SK-N-MC (cell line): ENCODE measurements around the gene ZNF227.

Experiments used
- EZH2 ChIP-seq: fragments of 200-600 bp; sonication (generic); IDR thresholded peaks from one replicate; pipeline ENCODE4 v1.6.1; 2017; ENCODE audit warnings: antibody characterized with exemption
- POLR2AphosphoS5 ChIP-seq: IDR thresholded peaks from 2 replicates; pipeline ENCODE4 v1.6.1; 2012; ENCODE audit warnings: mild to moderate bottlenecking, low read depth, low read length, borderline replicate concordance

DNA sequence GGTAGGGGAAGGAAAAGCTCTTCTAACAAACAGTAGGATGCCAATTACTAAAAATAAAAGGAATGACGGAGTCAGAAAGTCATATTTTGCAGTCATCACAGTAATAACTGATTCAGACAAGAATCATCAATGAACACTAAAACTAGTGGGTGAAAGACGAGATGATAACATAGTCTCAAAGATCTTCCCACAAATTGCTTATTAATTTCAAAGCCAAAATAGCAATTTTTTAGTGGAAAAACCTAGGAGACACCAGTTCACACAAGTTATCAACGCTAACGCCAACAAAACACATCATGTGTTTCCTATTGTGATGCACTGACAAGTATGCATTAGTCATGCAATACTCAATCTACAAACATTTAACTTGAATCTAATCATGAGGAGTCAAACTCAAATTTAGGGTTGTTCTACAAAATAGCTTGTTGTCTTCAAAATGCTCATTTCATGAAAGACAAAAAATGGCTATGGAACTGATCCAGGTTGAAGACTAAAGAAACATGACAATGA, 65.9 kb downstream of the ZNF227 start:
- TF ChIP-seq POLR2AphosphoS5 (no peak), EZH2 (no peak)
